ENCODE data around the gene TFG.

TFG gene

DNA sequence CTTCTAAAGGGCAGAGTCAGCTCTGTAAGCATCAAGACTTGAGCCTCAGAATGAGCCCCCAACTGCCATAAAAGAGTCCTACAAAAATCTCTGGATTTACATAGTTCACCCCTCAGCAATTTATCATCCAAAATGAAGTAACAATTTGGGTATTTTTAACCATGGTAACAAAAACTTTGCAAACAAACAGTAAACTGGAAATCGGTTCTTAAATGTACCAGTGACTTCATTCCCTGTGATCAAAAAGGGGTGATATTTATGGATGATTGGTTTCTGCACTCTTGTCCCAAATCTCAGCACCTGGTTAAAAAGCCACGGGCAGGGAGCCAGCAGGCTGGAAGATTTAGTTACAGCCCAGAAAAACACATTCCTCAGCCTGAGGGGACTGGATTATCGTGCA is 73.6 kb downstream of the TFG start:
- no peak overlapping the region for H3K4me3 Mint-ChIP-seq
- no peak overlapping the region for H3K27ac Mint-ChIP-seq
- no peak for ATAC-seq
- no peaks in the 10 kb centered on the region for H3K27me3 Mint-ChIP-seq
- no peaks in the 10 kb centered on the region for H3K4me1 Mint-ChIP-seq
- no peaks in the 10 kb centered on the region for H3K36me3 Mint-ChIP-seq
- H3K9me3 Mint-ChIP-seq = peaks cover 5% of the 10 kb centered on the region

DNA sequence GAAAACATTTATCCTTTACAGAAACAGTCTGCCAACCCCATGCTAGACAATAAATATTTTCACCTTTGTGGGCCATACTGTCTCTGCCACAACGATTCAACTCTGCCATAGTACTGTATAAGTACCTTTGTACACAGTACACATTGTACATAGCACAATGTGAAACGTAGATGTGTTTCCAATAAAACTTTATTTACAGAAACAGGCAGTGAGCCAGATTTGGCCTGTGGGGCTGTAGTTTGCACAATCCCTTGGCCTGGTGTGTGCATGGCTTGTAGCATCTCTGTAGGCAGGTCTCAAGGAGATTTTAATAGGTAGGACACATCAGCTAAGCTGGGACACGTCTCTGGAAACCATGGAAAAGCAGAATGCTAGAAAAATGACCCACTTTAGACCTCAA is 74.3 kb downstream of the TFG start:
- H3K4me3 Mint-ChIP-seq = no peak overlapping the region
- H3K27me3 Mint-ChIP-seq = no peaks in the 10 kb centered on the region
- peaks cover 5% of the 10 kb centered on the region for H3K9me3 Mint-ChIP-seq
- no peak overlapping the region for H3K27ac Mint-ChIP-seq
- no peaks in the 10 kb centered on the region for H3K4me1 Mint-ChIP-seq
- peak; percentile 24 for ATAC-seq
- no peaks in the 10 kb centered on the region for H3K36me3 Mint-ChIP-seq

- Mint-ChIP-seq H3K9me3 (peaks cover 4% of the 10 kb centered on the region), H3K27ac (no peak overlapping the region), H3K4me3 (no peak overlapping the region), H3K36me3 (no peaks in the 10 kb centered on the region), H3K27me3 (no peaks in the 10 kb centered on the region), H3K4me1 (no peaks in the 10 kb centered on the region)
- no peak for ATAC-seq
These were observed 80.3 kb downstream of the TFG start for GRCh38 chr3:100789579-100789978.

DNA sequence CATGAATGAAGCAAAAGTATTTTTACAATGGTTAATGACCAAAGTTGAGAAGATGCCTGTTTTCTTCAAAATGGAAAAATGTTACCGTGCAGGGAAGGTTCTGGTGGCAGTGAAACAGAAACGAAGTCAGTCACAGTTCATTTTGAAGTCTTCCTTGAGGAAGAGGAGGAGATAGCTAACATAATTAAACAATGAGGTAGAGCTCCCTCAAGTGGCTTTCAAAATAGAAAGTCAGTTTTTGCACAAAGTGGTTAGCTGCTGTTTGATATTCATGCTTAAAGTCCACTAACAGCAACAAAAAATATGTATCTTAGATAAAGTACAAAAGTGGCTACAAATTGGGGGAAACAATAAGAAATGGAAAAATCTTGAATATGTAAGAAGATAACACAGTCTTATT is 87.3 kb downstream of the TFG start:
- Mint-ChIP-seq H3K4me1 (peaks cover 6% of the 10 kb centered on the region), H3K4me3 (no peak overlapping the region), H3K27ac (no peak overlapping the region), H3K9me3 (no peaks in the 10 kb centered on the region), H3K27me3 (no peaks in the 10 kb centered on the region), H3K36me3 (no peaks in the 10 kb centered on the region)
- ATAC-seq = no peak

DNA sequence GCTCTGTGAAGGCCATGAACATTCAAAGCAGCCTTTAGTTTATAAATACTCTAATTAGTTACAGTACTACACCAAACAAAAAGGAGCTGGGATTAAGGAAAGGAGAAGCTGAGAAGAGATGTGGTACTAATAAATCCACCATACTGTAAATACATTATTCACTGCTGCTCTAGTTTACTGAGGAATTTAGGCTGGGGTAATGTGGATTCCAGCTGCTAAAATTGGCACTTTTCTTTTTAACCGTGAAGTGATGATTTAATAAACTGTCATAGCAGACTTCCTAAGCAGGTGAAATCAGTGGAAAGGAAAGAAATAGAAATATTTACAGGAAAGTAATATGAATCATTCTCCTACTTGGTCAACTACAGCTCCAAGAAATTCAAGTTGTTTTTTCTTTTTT is 88.7 kb downstream of the TFG start:
- H3K9me3 Mint-ChIP-seq = no peaks in the 10 kb centered on the region
- no peaks in the 10 kb centered on the region for H3K36me3 Mint-ChIP-seq
- H3K4me1 Mint-ChIP-seq = peaks cover 6% of the 10 kb centered on the region
- no peaks in the 10 kb centered on the region for H3K27me3 Mint-ChIP-seq
- no peak overlapping the region for H3K27ac Mint-ChIP-seq
- no peak for ATAC-seq
- no peak overlapping the region for H3K4me3 Mint-ChIP-seq
